AG08395 (cell line): ENCODE results near the gene VMP1.

Experiments used
- DNase-seq: peaks from one replicate; pipeline ENCODE4 v3.0.0; 2012; ENCODE audit warnings: mixed read lengths, low spot score

VMP1 gene

GRCh38 chr17:59711936-59712335, 4.5 kb downstream of the VMP1 start:
- no peak for DNase-seq

- no peak for DNase-seq
Observed at GRCh38 chr17:59712862-59713261, 5.4 kb downstream of the VMP1 start.

GRCh38 chr17:59714255-59714654, 6.8 kb downstream of the VMP1 start:
- DNase-seq, result no peak

- no peak for DNase-seq
Observed at GRCh38 chr17:59716427-59716826, 9.0 kb downstream of the VMP1 start.

- no peak for DNase-seq
Observed at GRCh38 chr17:59719526-59719925, 12.1 kb downstream of the VMP1 start.

GRCh38 chr17:59722623-59723022, 15.2 kb downstream of the VMP1 start:
- no peak for DNase-seq

- no peak for DNase-seq
Observed at GRCh38 chr17:59723041-59723440, 15.6 kb downstream of the VMP1 start.

GRCh38 chr17:59723607-59724006, 16.2 kb downstream of the VMP1 start:
- no peak for DNase-seq

GRCh38 chr17:59725691-59726090, 18.2 kb downstream of the VMP1 start:
- peak; percentile 9 for DNase-seq

GRCh38 chr17:59727817-59728533, 20.5 kb downstream of the VMP1 start:
- DNase-seq, result no peak

- DNase-seq, result no peak
Observed at GRCh38 chr17:59730268-59730834, 22.9 kb downstream of the VMP1 start.

GRCh38 chr17:59733697-59734096, 26.2 kb downstream of the VMP1 start:
- no peak for DNase-seq

- no peak for DNase-seq
Observed at GRCh38 chr17:59734226-59734625, 26.8 kb downstream of the VMP1 start.

GRCh38 chr17:59737324-59737723, 29.9 kb downstream of the VMP1 start:
- no peak for DNase-seq

GRCh38 chr17:59743842-59744241, 36.4 kb downstream of the VMP1 start:
- DNase-seq, result no peak

- DNase-seq, result no peak
Observed at GRCh38 chr17:59745040-59745439, 37.6 kb downstream of the VMP1 start.

GRCh38 chr17:59746849-59747445, 39.5 kb downstream of the VMP1 start:
- peak; percentile 55 for DNase-seq

- DNase-seq, result no peak
Observed at GRCh38 chr17:59748591-59748990, 41.1 kb downstream of the VMP1 start.

- no peak for DNase-seq
Observed at GRCh38 chr17:59751955-59752413, 44.5 kb downstream of the VMP1 start.

- DNase-seq, result no peak
Observed at GRCh38 chr17:59752446-59752845, 45.0 kb downstream of the VMP1 start.

GRCh38 chr17:59752922-59753321, 45.5 kb downstream of the VMP1 start:
- no peak for DNase-seq

GRCh38 chr17:59753522-59754467, 46.3 kb downstream of the VMP1 start:
- DNase-seq, result peak; percentile 72
